AG04449 (cell line): ENCODE data around the gene LPCAT3.

Experiments used
- CTCF ChIA-PET: fragments of 350-600 bp; formaldehyde crosslinking; extraction: SDS; loops from one replicate; lab custom pipeline; 2021; ENCODE audit warnings: antibody characterized with exemption; lab: Yijun Ruan, JAX
- POLR2A ChIA-PET: fragments of 400-600, 350-600 bp; formaldehyde crosslinking; extraction: SDS; loops from one replicate; lab custom pipeline; 2020; ENCODE audit warnings: antibody characterized with exemption, inconsistent platforms; lab: Yijun Ruan, JAX
- DNase-seq: peaks from one replicate; pipeline ENCODE4 v3.0.0-alpha.2; 2010; ENCODE audit warnings: low read depth, low spot score
- H3K4me3 ChIP-seq: 2 replicates; pipeline ENCODE4 v1.5.1; 2011; ENCODE audit warnings: low read depth, mild to moderate bottlenecking, control low read depth, low read length
- CTCF ChIP-seq: IDR thresholded peaks from one replicate; pipeline ENCODE4 v1.5.1; 2011; ENCODE audit warnings: mild to moderate bottlenecking, moderate library complexity, low read length, control low read depth, inconsistent platforms; ENCODE audit not compliant: insufficient read depth; ENCODE audit errors: missing control alignments

LPCAT3 gene

GRCh38 chr12:7061596-7061995 is 43.3 kb upstream of the LPCAT3 start:
- ChIA-PET POLR2A (interaction anchor here (2.0 kb wide), 1 partner anchor 47 kb away, joined by 11 read pairs; the partner anchor contains the start of gene C1RL), CTCF (interaction anchor here (0.8 to 13.4 kb wide), 22 partner anchors 8 to 136 kb away, joined by 3 to 217 read pairs (median 6); partner anchors contain the start of genes C1R and C1RL)

GRCh38 chr12:7061138-7061537 is 42.9 kb upstream of the LPCAT3 start:
- POLR2A ChIA-PET = interaction anchor here (0.6 to 2.0 kb wide), 4 partner anchors 8 to 135 kb away, joined by 3 to 11 read pairs (median 6); partner anchors contain the start of gene C1RL
- TF ChIP-seq CTCF = no peak
- no peak for DNase-seq
- CTCF ChIA-PET = interaction anchor here (0.8 to 13.4 kb wide), 26 partner anchors 9 to 136 kb away, joined by 3 to 217 read pairs (median 6); partner anchors contain the start of genes C1R, C1RL and LPCAT3
- peak overlapping the region; percentile 53 for H3K4me3 ChIP-seq

More at GRCh38 chr12:7061596-7061995, 43.3 kb upstream of the LPCAT3 start:
- no peak for DNase-seq
- H3K4me3 ChIP-seq = no peak overlapping the region
- TF ChIP-seq CTCF = no peak

- CTCF ChIA-PET = interaction anchor here (1.0 to 13.4 kb wide), 28 partner anchors 8 to 135 kb away, joined by 3 to 217 read pairs (median 6); partner anchors contain the start of genes C1R, C1RL and LPCAT3
- DNase-seq = peak; percentile 96
- H3K4me3 ChIP-seq = peak within 1 kb of the TSS; percentile 53
- POLR2A ChIA-PET = interaction anchor here (0.6 to 2.0 kb wide), 5 partner anchors 8 to 134 kb away, joined by 3 to 11 read pairs (median 4); partner anchors contain the start of genes C12orf57 and C1RL
- TF ChIP-seq CTCF = peak; percentile 76
Observed at GRCh38 chr12:7060353-7060954, 42.2 kb upstream of the LPCAT3 start, which contains the start of gene C1S. Gene C1S, plus strand, starts transcription at chr12:7060718. Its CDS starts 1,195 bp downstream, at chr12:7061913.

GRCh38 chr12:7059780-7060179 is 41.5 kb upstream of the LPCAT3 start:
- CTCF ChIA-PET = interaction anchor here (1.2 to 13.4 kb wide), 19 partner anchors 8 to 136 kb away, joined by 3 to 217 read pairs (median 7); partner anchors contain the start of genes C1R and C1RL
- POLR2A ChIA-PET = interaction anchor here (1.0 to 2.0 kb wide), 4 partner anchors 9 to 134 kb away, joined by 4 to 11 read pairs (median 6); partner anchors contain the start of genes C12orf57 and C1RL
- no peak for DNase-seq
- no peak for TF ChIP-seq CTCF
- no peak overlapping the region for H3K4me3 ChIP-seq

GRCh38 chr12:7058850-7059395 is 40.6 kb upstream of the LPCAT3 start:
- ChIA-PET POLR2A (no interaction called here), CTCF (interaction anchor here (1.4 to 13.4 kb wide), 8 partner anchors 9 to 86 kb away, joined by 4 to 217 read pairs (median 20); partner anchors contain the start of genes C1R and C1RL)
- H3K4me3 ChIP-seq = no peak overlapping the region
- no peak for DNase-seq
- no peak for TF ChIP-seq CTCF
